SU-DHL-6 (cell line): ENCODE data around the gene LYL1.

ENCODE experiments used
- H2AFZ ChIP-seq: fragments of 200-600 bp; sonication (generic); 2 replicates; pipeline ENCODE4 v1.6.1; 2014; ENCODE audit warnings: low read depth, mild to moderate bottlenecking, moderate library complexity, mixed read lengths, antibody characterized with exemption, low read length; ENCODE audit not compliant: severe bottlenecking
- H3F3A ChIP-seq: fragments of 200-600 bp; shearing (Covaris generic); 2 replicates; pipeline ENCODE4 v1.6.0; 2016; ENCODE audit warnings: antibody characterized with exemption, mild to moderate bottlenecking; ENCODE audit not compliant: insufficient read depth
- H3K27ac ChIP-seq: fragments of 200-600 bp; sonication (generic); 2 replicates; pipeline ENCODE4 v1.5.1; 2016; ENCODE audit warnings: low read depth, mild to moderate bottlenecking, low read length, moderate library complexity, mixed read lengths
- H3K27me3 ChIP-seq: fragments of 200-600 bp; sonication (generic), shearing (Covaris generic); 2 replicates; pipeline ENCODE4 v1.6.0; 2014; ENCODE audit warnings: mild to moderate bottlenecking, low read length
- H3K36me3 ChIP-seq: fragments of 200-600 bp; sonication (generic); 2 replicates; pipeline ENCODE4 v1.6.1; 2014; ENCODE audit warnings: mild to moderate bottlenecking, low read length, mixed read lengths
- H3K4me2 ChIP-seq: fragments of 300-600, 200-600 bp; shearing (Covaris generic), sonication (generic); 2 replicates; pipeline ENCODE4 v1.6.0; 2014; ENCODE audit warnings: low read length, low read depth, mild to moderate bottlenecking; ENCODE audit not compliant: poor library complexity, severe bottlenecking
- H3K4me3 ChIP-seq: fragments of 200-600 bp; sonication (generic); 2 replicates; pipeline ENCODE4 v1.5.1; 2014; ENCODE audit warnings: antibody characterized with exemption, low read length, mild to moderate bottlenecking, mixed read lengths; ENCODE audit not compliant: insufficient read depth, poor library complexity, severe bottlenecking
- H3K79me2 ChIP-seq: fragments of 200-600 bp; sonication (generic); 2 replicates; pipeline ENCODE4 v1.6.1; 2014; ENCODE audit warnings: mild to moderate bottlenecking, low read length, moderate library complexity; ENCODE audit not compliant: insufficient read depth
- H3K9ac ChIP-seq: fragments of 200-600 bp; sonication (generic); 2 replicates; pipeline ENCODE4 v1.7.0; 2014; ENCODE audit warnings: mild to moderate bottlenecking, low read length
- H3K9me2 ChIP-seq: fragments of 200-600 bp; sonication (generic); replicated peaks from 2 replicates; pipeline ENCODE4 v1.6.1; 2014; ENCODE audit warnings: low read length; ENCODE audit not compliant: insufficient read depth
- H3K9me3 ChIP-seq: fragments of 200-600 bp; sonication (generic); 2 replicates; pipeline ENCODE4 v1.6.1; 2014; ENCODE audit warnings: low read length, mixed read lengths; ENCODE audit not compliant: insufficient read depth
- H4K20me1 ChIP-seq: fragments of 200-600 bp; sonication (generic); 2 replicates; pipeline ENCODE4 v1.6.1; 2014; ENCODE audit warnings: low read depth, mild to moderate bottlenecking, antibody characterized with exemption, low read length, moderate library complexity, mixed read lengths
- EZH2phosphoT487 ChIP-seq: fragments of 200-600 bp; sonication (generic), shearing (Covaris generic); conservative IDR thresholded peaks from 2 replicates; pipeline ENCODE4 v1.6.1; 2018; ENCODE audit warnings: mild to moderate bottlenecking, antibody characterized with exemption, low read length, moderate library complexity, mixed read lengths
- TF ChIP-seq, protein P1 (sequence below): fragments of 200-600 bp; sonication (generic); IDR thresholded peaks from one replicate; pipeline ENCODE4 v1.5.1; 2017; ENCODE audit warnings: antibody characterized with exemption, mild to moderate bottlenecking, low read length, moderate library complexity; ENCODE audit not compliant: insufficient read depth, poor library complexity, severe bottlenecking

The LYL1 gene

DNA sequence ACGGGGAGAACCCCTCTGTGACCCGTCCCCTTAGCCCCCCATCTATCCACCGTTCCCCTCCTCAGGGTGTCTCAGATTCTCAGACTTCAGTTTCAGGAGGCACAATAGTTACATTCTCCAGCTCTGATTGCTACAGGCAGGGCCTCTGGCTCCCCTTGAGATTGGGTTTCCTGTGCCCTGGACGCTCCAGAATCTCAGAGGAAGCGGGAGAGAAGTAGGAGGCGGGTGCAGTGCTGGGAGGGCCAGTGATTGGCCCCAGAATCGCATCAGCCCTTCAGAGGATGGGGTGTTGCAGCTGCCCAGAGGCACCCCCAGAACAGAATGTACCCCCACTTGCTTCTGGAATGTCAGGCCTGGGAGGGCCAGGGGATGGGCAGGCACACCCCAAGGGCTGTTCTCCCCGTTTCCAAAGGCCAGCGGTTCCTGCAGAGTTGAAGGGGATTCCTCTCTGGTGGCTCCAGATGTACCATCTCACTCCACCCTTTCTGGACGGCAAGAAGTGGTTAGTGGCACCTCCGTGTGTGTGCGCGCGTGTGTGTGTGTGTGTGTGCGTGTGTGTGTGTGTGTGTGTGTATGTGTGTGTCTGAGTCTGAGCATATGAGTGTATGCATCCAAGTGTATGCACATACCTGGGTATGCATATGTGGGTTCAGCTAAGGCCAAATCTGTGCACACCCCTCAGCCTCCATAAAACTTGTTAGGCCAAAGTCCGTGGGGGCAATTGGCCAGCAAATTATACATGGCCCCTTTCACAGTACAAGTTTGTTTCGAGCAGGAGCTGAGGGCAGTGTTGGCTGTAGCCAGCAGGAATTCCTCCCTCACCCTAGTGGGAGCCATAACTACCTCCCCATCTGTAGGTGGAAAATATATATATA, 35.5 kb downstream of the LYL1 start:
- H3K27me3 ChIP-seq = no peaks in the 10 kb centered on the region
- H3K36me3 ChIP-seq = no peaks in the 10 kb centered on the region
- TF ChIP-seq, protein P1, sequence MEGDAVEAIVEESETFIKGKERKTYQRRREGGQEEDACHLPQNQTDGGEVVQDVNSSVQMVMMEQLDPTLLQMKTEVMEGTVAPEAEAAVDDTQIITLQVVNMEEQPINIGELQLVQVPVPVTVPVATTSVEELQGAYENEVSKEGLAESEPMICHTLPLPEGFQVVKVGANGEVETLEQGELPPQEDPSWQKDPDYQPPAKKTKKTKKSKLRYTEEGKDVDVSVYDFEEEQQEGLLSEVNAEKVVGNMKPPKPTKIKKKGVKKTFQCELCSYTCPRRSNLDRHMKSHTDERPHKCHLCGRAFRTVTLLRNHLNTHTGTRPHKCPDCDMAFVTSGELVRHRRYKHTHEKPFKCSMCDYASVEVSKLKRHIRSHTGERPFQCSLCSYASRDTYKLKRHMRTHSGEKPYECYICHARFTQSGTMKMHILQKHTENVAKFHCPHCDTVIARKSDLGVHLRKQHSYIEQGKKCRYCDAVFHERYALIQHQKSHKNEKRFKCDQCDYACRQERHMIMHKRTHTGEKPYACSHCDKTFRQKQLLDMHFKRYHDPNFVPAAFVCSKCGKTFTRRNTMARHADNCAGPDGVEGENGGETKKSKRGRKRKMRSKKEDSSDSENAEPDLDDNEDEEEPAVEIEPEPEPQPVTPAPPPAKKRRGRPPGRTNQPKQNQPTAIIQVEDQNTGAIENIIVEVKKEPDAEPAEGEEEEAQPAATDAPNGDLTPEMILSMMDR = no peak
- no peak for TF ChIP-seq EZH2phosphoT487
- H3K9me3 ChIP-seq = no peaks in the 10 kb centered on the region
- no peaks in the 10 kb centered on the region for H3K9me2 ChIP-seq
- no peaks in the 10 kb centered on the region for H4K20me1 ChIP-seq
- H3K9ac ChIP-seq = no peak overlapping the region
- no peak overlapping the region for H2AFZ ChIP-seq
- no peaks in the 10 kb centered on the region for H3F3A ChIP-seq
- no peaks in the 10 kb centered on the region for H3K79me2 ChIP-seq
- no peak overlapping the region for H3K4me3 ChIP-seq
- no peak overlapping the region for H3K4me2 ChIP-seq
- H3K27ac ChIP-seq = no peak overlapping the region

DNA sequence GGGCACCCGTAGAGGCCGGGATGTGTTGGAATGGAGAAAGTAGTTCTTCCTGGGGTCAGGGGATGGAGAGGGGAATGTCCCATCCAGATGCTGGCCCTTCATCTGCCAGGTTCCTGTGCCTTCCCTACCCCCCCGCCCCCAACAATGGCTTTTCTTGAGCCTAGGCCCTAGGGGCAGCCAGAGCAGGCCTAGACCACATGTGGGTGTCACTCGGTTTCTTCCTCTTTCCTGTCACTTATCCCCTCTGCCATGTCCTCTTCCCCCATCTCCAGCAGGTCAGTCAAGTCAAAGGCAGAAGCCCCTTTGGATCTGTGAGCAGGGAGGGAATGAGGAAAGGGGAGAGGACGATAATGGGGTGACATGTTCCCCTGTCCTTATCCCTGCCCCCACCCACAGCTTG, 36.4 kb downstream of the LYL1 start:
- no peak for TF ChIP-seq EZH2phosphoT487
- TF ChIP-seq, protein P1 = no peak
- Histone ChIP-seq H3K4me2 (no peak overlapping the region), H3K9me3 (no peaks in the 10 kb centered on the region), H3F3A (no peaks in the 10 kb centered on the region), H3K9me2 (no peaks in the 10 kb centered on the region), H3K27ac (no peak overlapping the region), H4K20me1 (no peaks in the 10 kb centered on the region), H3K9ac (no peak overlapping the region), H2AFZ (no peak overlapping the region), H3K4me3 (no peak overlapping the region), H3K79me2 (no peaks in the 10 kb centered on the region), H3K36me3 (no peaks in the 10 kb centered on the region), H3K27me3 (no peaks in the 10 kb centered on the region)

DNA sequence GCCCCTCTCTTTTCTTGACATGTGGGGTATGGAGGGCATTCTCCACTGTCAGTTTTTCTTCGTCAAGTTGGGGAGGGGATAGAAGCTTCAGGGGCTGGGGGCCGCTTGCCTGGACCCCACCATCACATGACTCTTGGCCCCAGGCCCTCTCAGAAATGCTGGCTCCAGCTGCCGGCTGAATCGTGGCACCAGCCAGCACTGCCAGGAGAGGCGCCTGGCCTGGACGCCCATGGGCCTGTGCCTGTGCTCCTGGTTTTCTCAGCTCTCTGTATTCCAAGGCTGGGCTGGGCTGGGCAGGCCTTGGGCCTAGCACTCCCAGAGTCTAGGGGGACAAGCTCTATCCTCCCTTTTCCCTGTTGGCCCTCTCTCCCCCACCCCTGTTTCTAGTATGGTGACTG, 38.6 kb downstream of the LYL1 start:
- no peak for TF ChIP-seq EZH2phosphoT487
- TF ChIP-seq, protein P1 = no peak
- Histone ChIP-seq H3K9ac (no peak overlapping the region), H3K79me2 (no peaks in the 10 kb centered on the region)

More for the DNA sequence above, 38.6 kb downstream of the LYL1 start:
- Histone ChIP-seq H3F3A (no peaks in the 10 kb centered on the region), H3K4me2 (no peak overlapping the region), H3K27ac (no peak overlapping the region), H2AFZ (no peak overlapping the region), H3K4me3 (no peak overlapping the region), H4K20me1 (no peaks in the 10 kb centered on the region), H3K27me3 (no peaks in the 10 kb centered on the region), H3K9me2 (no peaks in the 10 kb centered on the region), H3K9me3 (no peaks in the 10 kb centered on the region), H3K36me3 (no peaks in the 10 kb centered on the region)
